ENCODE measurements around the gene ATP5PF.
A peak's percentile ranks its signal among the peaks of the same experiment; 100 is the strongest.
"Not testable (repeated sequence)": the region's sequence is repeated elsewhere in the genome, so short reads cannot be mapped to it uniquely, and the experiment has no call there.

The ATP5PF gene

GRCh38 chr21:25721987-25722386 lies 12.7 kb downstream of the ATP5PF start:
- DNase-seq = no peak

GRCh38 chr21:25717491-25718147 lies 17.1 kb downstream of the ATP5PF start:
- DNase-seq = no peak

GRCh38 chr21:25714066-25714465 lies 20.6 kb downstream of the ATP5PF start:
- not testable (repeated sequence) for DNase-seq

GRCh38 chr21:25710550-25710949 lies 24.2 kb downstream of the ATP5PF start:
- no peak for DNase-seq

GRCh38 chr21:25709684-25710265 lies 24.9 kb downstream of the ATP5PF start:
- no peak for DNase-seq

- peak; percentile 34 for DNase-seq
Observed at GRCh38 chr21:25708467-25709065, 26.1 kb downstream of the ATP5PF start.

GRCh38 chr21:25701529-25701928 lies 33.2 kb downstream of the ATP5PF start:
- DNase-seq = no peak

- DNase-seq = no peak
Observed at GRCh38 chr21:25700741-25701140, 34.0 kb downstream of the ATP5PF start.

GRCh38 chr21:25695461-25695860 lies 39.2 kb downstream of the ATP5PF start:
- not testable (repeated sequence) for DNase-seq

GRCh38 chr21:25691976-25692375 lies 42.7 kb downstream of the ATP5PF start:
- no peak for DNase-seq

- DNase-seq = no peak
Observed at GRCh38 chr21:25689226-25689625, 45.5 kb downstream of the ATP5PF start.

GRCh38 chr21:25688275-25689155 lies 46.2 kb downstream of the ATP5PF start:
- no peak for DNase-seq

GRCh38 chr21:25687787-25688186 lies 46.9 kb downstream of the ATP5PF start:
- DNase-seq = no peak

GRCh38 chr21:25682382-25682781 lies 52.3 kb downstream of the ATP5PF start:
- no peak for DNase-seq

GRCh38 chr21:25676451-25676850 lies 58.3 kb downstream of the ATP5PF start:
- no peak for DNase-seq
